ENCODE measurements around the gene PLA2G2A.
"Not testable (repeated sequence)": the region's sequence is repeated elsewhere in the genome, so short reads cannot be mapped to it uniquely, and the experiment has no call there.

The PLA2G2A gene

GRCh38 chr1:19979494-19979977, at the start of gene PLA2G2A:
TSS of gene PLA2G2A (minus strand) at chr1:19979618. CDS start at chr1:19978773, 845 bp downstream.
- no peak for DNase-seq

GRCh38 chr1:20028726-20029125, 49.3 kb upstream of the PLA2G2A start:
- no peak for DNase-seq

GRCh38 chr1:20028125-20028524, 48.7 kb upstream of the PLA2G2A start:
- DNase-seq, result no peak

GRCh38 chr1:20017741-20018140, 38.3 kb upstream of the PLA2G2A start:
- DNase-seq, result no peak

- no peak for DNase-seq
These were observed 34.7 kb upstream of the PLA2G2A start for GRCh38 chr1:20014153-20014552.

- no peak for DNase-seq
These were observed 30.6 kb upstream of the PLA2G2A start for GRCh38 chr1:20010016-20010415.

- no peak for DNase-seq
These were observed 29.8 kb upstream of the PLA2G2A start for GRCh38 chr1:20009212-20009611.

GRCh38 chr1:20008391-20008841, 29.0 kb upstream of the PLA2G2A start:
- peak; percentile 18 for DNase-seq

GRCh38 chr1:19998823-19999222, 19.4 kb upstream of the PLA2G2A start:
- not testable (repeated sequence) for DNase-seq

- DNase-seq, result no peak
These were observed 11.3 kb upstream of the PLA2G2A start for GRCh38 chr1:19990689-19991088.

GRCh38 chr1:19990182-19990582, 10.8 kb upstream of the PLA2G2A start:
- not testable (repeated sequence) for DNase-seq

GRCh38 chr1:19988267-19989006, 9.0 kb upstream of the PLA2G2A start:
- DNase-seq, result no peak

GRCh38 chr1:19987719-19988118, 8.3 kb upstream of the PLA2G2A start:
- no peak for DNase-seq

GRCh38 chr1:19984409-19985016, 5.1 kb upstream of the PLA2G2A start:
- DNase-seq, result not testable (repeated sequence)

- no peak for DNase-seq
These were observed 2.3 kb upstream of the PLA2G2A start for GRCh38 chr1:19981507-19982312.

GRCh38 chr1:19981170-19981506, 1.7 kb upstream of the PLA2G2A start:
- DNase-seq, result no peak

- no peak for DNase-seq
These were observed 896 bp upstream of the PLA2G2A start for GRCh38 chr1:19980314-19980713.

GRCh38 chr1:19978143-19978542, 1.3 kb downstream of the PLA2G2A start:
- no peak for DNase-seq

GRCh38 chr1:19976317-19977003, 3.0 kb downstream of the PLA2G2A start:
- DNase-seq, result no peak

- no peak for DNase-seq
These were observed 3.8 kb downstream of the PLA2G2A start for GRCh38 chr1:19975423-19976193.

GRCh38 chr1:19974822-19975416, 4.5 kb downstream of the PLA2G2A start:
- peak; percentile 67 for DNase-seq

GRCh38 chr1:19973616-19974015, 5.8 kb downstream of the PLA2G2A start:
- DNase-seq, result no peak
